ENCODE measurements around the gene KCNH5.

Gene KCNH5

GRCh38 chr14:63045234-63045611, at the start of gene KCNH5:
Gene KCNH5, minus strand, starts transcription at chr14:63045458. Its CDS starts 272 bp downstream, at chr14:63045186.
- H3K9me3 ChIP-seq (ENCODE audit: control insufficient read depth in 5 of 5, low read length in 5 of 5), result no peaks in the 10 kb centered on the region
- peaks cover 14 to 33% (median 24%) of the 10 kb centered on the region in 5 donors for H3K27me3 ChIP-seq (ENCODE audit: control insufficient read depth in 5 of 5, insufficient read depth in 4 of 5, low read length in 5 of 5)
- peaks cover 0 to 13% (median 12%) of the 10 kb centered on the region in 5 donors for H3K4me1 ChIP-seq (ENCODE audit: control insufficient read depth in 5 of 5, insufficient read depth in 5 of 5, low read length in 5 of 5)
- no peaks in the 10 kb centered on the region for H3K36me3 ChIP-seq (ENCODE audit: control insufficient read depth in 5 of 5, insufficient read depth in 5 of 5, low read length in 5 of 5)
- no peak within 1 kb of the TSS for H3K9ac ChIP-seq (ENCODE audit: low read length in 5 of 5)
- H3K4me3 ChIP-seq (ENCODE audit: low read depth in 1 of 5, low read length in 5 of 5), result peak within 1 kb of the TSS in 2 of 5 donors; percentile 31 to 36
- no peak within 1 kb of the TSS for H3K27ac ChIP-seq (ENCODE audit: low read depth, low read length)

DNA sequence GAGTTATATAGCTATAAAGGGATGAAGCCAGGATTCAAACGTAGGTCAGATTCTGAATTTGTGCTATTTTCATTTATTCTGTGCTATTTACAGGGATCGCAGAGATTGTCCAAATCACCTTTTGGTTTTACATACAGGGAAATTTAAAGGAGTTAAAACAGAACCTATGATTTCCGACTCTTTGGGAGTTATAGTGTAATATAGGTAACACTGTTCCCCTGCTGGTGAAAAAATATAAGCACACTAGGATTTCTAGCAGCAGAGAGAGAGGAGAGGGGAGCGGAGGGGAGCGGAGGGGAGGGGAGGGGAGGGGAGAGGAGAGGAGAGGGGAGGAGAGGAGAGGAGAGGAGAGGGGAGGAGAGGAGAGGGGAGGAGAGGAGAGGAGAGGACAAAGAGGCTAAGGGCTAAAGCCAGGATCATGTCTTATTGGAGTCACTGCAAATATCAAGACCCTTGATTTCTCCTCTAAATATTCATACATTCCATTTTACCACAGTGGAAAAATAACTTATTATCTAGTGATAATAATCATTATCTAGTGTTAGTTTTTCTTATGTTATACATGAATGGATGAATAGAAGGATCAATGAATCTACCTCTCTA, 46.2 kb upstream of the KCNH5 start:
- H3K27me3 ChIP-seq (ENCODE audit: control insufficient read depth in 5 of 5, insufficient read depth in 4 of 5, low read length in 5 of 5), result no peaks in the 10 kb centered on the region
- H3K9ac ChIP-seq (ENCODE audit: low read length in 5 of 5), result no peak overlapping the region
- no peaks in the 10 kb centered on the region for H3K36me3 ChIP-seq (ENCODE audit: control insufficient read depth in 5 of 5, insufficient read depth in 5 of 5, low read length in 5 of 5)
- no peak overlapping the region for H3K4me3 ChIP-seq (ENCODE audit: low read depth in 1 of 5, low read length in 5 of 5)
- H3K27ac ChIP-seq (ENCODE audit: low read depth, low read length), result peak overlapping the region; percentile 45
- H3K4me1 ChIP-seq (ENCODE audit: control insufficient read depth in 5 of 5, insufficient read depth in 5 of 5, low read length in 5 of 5), result peaks cover 0 to 10% (median 0%) of the 10 kb centered on the region in 5 donors
- no peaks in the 10 kb centered on the region for H3K9me3 ChIP-seq (ENCODE audit: control insufficient read depth in 5 of 5, low read length in 5 of 5)

DNA sequence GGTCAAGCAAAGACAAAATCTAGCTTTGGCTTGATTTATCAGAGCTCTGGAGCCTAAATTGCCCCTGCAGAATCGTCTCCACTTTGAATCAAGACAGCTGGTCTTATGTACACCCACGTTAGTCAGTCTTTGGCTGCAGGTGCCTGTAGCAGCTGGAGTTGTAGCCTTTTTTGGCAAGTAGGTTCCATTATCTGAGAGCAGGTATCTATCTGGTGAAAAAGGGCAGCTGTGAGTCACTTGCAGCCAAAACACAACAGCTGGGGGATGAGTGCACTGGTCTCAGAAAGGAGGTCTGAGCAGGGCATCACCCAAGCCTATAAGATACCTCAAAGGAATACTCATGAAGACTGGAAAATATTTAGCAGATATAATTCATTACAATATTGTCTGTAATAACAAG, 43.6 kb upstream of the KCNH5 start:
- Histone ChIP-seq H3K9ac (ENCODE audit: low read length in 5 of 5) (no peak overlapping the region), H3K4me3 (ENCODE audit: low read depth in 1 of 5, low read length in 5 of 5) (no peak overlapping the region), H3K4me1 (ENCODE audit: control insufficient read depth in 5 of 5, insufficient read depth in 5 of 5, low read length in 5 of 5) (peaks cover 0 to 10% (median 0%) of the 10 kb centered on the region in 5 donors), H3K9me3 (ENCODE audit: control insufficient read depth in 5 of 5, low read length in 5 of 5) (peaks cover 0 to 3% (median 0%) of the 10 kb centered on the region in 5 donors), H3K27me3 (ENCODE audit: control insufficient read depth in 5 of 5, insufficient read depth in 4 of 5, low read length in 5 of 5) (no peaks in the 10 kb centered on the region), H3K36me3 (ENCODE audit: control insufficient read depth in 5 of 5, insufficient read depth in 5 of 5, low read length in 5 of 5) (no peaks in the 10 kb centered on the region), H3K27ac (ENCODE audit: low read depth, low read length) (no peak overlapping the region)

DNA sequence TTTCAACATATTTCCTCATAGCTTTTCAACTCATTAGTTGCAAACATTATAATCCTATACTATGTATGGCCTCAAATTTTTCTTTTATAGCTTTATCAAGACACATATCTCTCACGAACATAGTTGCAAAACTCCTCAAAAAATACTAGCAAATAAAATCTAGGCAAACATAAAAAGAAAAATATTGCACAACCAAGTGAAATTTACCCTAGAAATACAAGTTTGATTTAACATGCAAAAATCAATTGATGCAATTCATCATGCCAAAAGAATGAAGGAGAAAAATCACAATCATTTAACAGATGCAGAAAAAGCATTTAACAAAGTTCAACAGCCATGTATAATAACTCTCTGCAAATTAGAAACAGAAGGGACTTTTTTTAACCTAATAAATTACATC, 33.3 kb upstream of the KCNH5 start:
- H3K27ac ChIP-seq (ENCODE audit: low read depth, low read length), result no peak overlapping the region
- H3K4me1 ChIP-seq (ENCODE audit: control insufficient read depth in 5 of 5, insufficient read depth in 5 of 5, low read length in 5 of 5), result no peaks in the 10 kb centered on the region
- H3K27me3 ChIP-seq (ENCODE audit: control insufficient read depth in 5 of 5, insufficient read depth in 4 of 5, low read length in 5 of 5), result no peaks in the 10 kb centered on the region
- H3K4me3 ChIP-seq (ENCODE audit: low read depth in 1 of 5, low read length in 5 of 5), result no peak overlapping the region
- no peaks in the 10 kb centered on the region for H3K36me3 ChIP-seq (ENCODE audit: control insufficient read depth in 5 of 5, insufficient read depth in 5 of 5, low read length in 5 of 5)
- peaks cover 0 to 8% (median 4%) of the 10 kb centered on the region in 5 donors for H3K9me3 ChIP-seq (ENCODE audit: control insufficient read depth in 5 of 5, low read length in 5 of 5)
- no peak overlapping the region for H3K9ac ChIP-seq (ENCODE audit: low read length in 5 of 5)

- Histone ChIP-seq H3K4me1 (ENCODE audit: control insufficient read depth in 5 of 5, insufficient read depth in 5 of 5, low read length in 5 of 5) (no peaks in the 10 kb centered on the region), H3K27ac (ENCODE audit: low read depth, low read length) (no peak overlapping the region), H3K27me3 (ENCODE audit: control insufficient read depth in 5 of 5, insufficient read depth in 4 of 5, low read length in 5 of 5) (no peaks in the 10 kb centered on the region), H3K9me3 (ENCODE audit: control insufficient read depth in 5 of 5, low read length in 5 of 5) (peaks cover 0 to 4% (median 0%) of the 10 kb centered on the region in 5 donors), H3K36me3 (ENCODE audit: control insufficient read depth in 5 of 5, insufficient read depth in 5 of 5, low read length in 5 of 5) (no peaks in the 10 kb centered on the region), H3K4me3 (ENCODE audit: low read depth in 1 of 5, low read length in 5 of 5) (no peak overlapping the region), H3K9ac (ENCODE audit: low read length in 5 of 5) (no peak overlapping the region)
Observed at GRCh38 chr14:63076488-63076887, 31.2 kb upstream of the KCNH5 start.

- no peaks in the 10 kb centered on the region for H3K4me1 ChIP-seq (ENCODE audit: control insufficient read depth in 5 of 5, insufficient read depth in 5 of 5, low read length in 5 of 5)
- H3K27ac ChIP-seq (ENCODE audit: low read depth, low read length), result no peak overlapping the region
- H3K4me3 ChIP-seq (ENCODE audit: low read depth in 1 of 5, low read length in 5 of 5), result no peak overlapping the region
- H3K9ac ChIP-seq (ENCODE audit: low read length in 5 of 5), result no peak overlapping the region
- no peaks in the 10 kb centered on the region for H3K36me3 ChIP-seq (ENCODE audit: control insufficient read depth in 5 of 5, insufficient read depth in 5 of 5, low read length in 5 of 5)
- no peaks in the 10 kb centered on the region for H3K27me3 ChIP-seq (ENCODE audit: control insufficient read depth in 5 of 5, insufficient read depth in 4 of 5, low read length in 5 of 5)
- peaks cover 0 to 4% (median 0%) of the 10 kb centered on the region in 5 donors for H3K9me3 ChIP-seq (ENCODE audit: control insufficient read depth in 5 of 5, low read length in 5 of 5)
Observed at GRCh38 chr14:63055631-63056030, 10.4 kb upstream of the KCNH5 start.

DNA sequence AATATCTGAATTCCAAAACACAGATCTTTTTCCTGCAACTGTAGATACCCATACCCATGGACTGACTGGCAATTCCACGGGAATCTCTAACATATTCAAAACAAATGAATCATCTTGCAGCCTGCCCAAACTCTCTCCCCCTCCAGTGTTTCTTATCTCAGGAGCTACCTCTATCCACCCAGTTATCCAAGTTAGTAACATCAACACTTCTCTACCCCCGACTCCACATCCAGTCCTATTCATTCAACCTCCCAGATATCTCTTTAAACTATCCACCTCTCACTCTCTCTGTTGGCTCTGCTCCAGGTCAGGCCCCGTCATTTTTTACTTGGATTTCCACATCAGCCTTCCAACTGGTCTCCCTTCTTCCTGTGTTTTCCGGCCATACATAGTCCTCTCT, 6.7 kb upstream of the KCNH5 start:
- Histone ChIP-seq H3K4me1 (ENCODE audit: control insufficient read depth in 5 of 5, insufficient read depth in 5 of 5, low read length in 5 of 5) (no peaks in the 10 kb centered on the region), H3K36me3 (ENCODE audit: control insufficient read depth in 5 of 5, insufficient read depth in 5 of 5, low read length in 5 of 5) (no peaks in the 10 kb centered on the region), H3K4me3 (ENCODE audit: low read depth in 1 of 5, low read length in 5 of 5) (no peak overlapping the region), H3K27me3 (ENCODE audit: control insufficient read depth in 5 of 5, insufficient read depth in 4 of 5, low read length in 5 of 5) (no peaks in the 10 kb centered on the region), H3K27ac (ENCODE audit: low read depth, low read length) (no peak overlapping the region), H3K9me3 (ENCODE audit: control insufficient read depth in 5 of 5, low read length in 5 of 5) (no peaks in the 10 kb centered on the region), H3K9ac (ENCODE audit: low read length in 5 of 5) (no peak overlapping the region)

DNA sequence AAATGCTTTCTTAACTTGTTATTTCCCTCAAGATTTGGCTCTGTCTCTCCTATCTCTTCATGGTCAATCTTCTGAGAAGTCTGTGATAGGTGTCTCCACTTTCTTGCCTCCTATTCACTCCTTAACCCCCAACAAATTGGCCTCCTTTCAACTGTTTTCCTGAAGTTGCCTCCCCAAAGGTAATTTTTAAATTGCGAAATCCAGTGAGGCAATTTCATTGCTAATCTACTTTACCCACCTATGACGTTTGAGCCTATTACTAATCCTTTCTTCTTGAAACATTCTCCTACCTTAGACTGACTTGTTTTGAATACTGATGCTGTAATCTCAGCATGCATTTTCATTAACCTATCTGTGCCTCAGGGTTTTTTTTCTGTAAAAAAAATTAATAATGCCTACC, 6.0 kb upstream of the KCNH5 start:
- Histone ChIP-seq H3K4me1 (ENCODE audit: control insufficient read depth in 5 of 5, insufficient read depth in 5 of 5, low read length in 5 of 5) (peaks cover 0 to under 1% (median 0%) of the 10 kb centered on the region in 5 donors), H3K9me3 (ENCODE audit: control insufficient read depth in 5 of 5, low read length in 5 of 5) (no peaks in the 10 kb centered on the region), H3K27me3 (ENCODE audit: control insufficient read depth in 5 of 5, insufficient read depth in 4 of 5, low read length in 5 of 5) (peaks cover 5 to 7% (median 6%) of the 10 kb centered on the region in 5 donors), H3K9ac (ENCODE audit: low read length in 5 of 5) (no peak overlapping the region), H3K36me3 (ENCODE audit: control insufficient read depth in 5 of 5, insufficient read depth in 5 of 5, low read length in 5 of 5) (no peaks in the 10 kb centered on the region), H3K4me3 (ENCODE audit: low read depth in 1 of 5, low read length in 5 of 5) (no peak overlapping the region), H3K27ac (ENCODE audit: low read depth, low read length) (no peak overlapping the region)

DNA sequence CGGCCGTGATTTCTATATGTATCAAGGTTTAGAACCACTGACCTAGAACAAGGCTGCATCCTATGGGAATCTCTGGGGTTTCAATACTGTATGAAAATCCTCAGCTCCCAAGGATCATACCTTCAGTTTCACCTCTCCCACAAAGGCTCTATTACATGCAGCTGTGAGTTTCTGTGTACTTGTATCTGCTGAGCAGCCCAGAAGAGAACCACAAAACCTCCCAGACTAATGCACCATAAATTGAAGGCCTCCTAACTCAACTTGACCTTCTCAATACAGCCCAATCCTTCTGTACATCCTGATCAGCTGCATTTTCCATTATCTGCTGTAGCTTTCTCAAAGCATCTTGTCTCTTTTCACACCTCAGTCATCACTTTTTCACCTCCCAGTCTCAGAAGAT, 5.4 kb upstream of the KCNH5 start:
- peaks cover 0 to 6% (median 5%) of the 10 kb centered on the region in 5 donors for H3K4me1 ChIP-seq (ENCODE audit: control insufficient read depth in 5 of 5, insufficient read depth in 5 of 5, low read length in 5 of 5)
- no peaks in the 10 kb centered on the region for H3K9me3 ChIP-seq (ENCODE audit: control insufficient read depth in 5 of 5, low read length in 5 of 5)
- no peak overlapping the region for H3K4me3 ChIP-seq (ENCODE audit: low read depth in 1 of 5, low read length in 5 of 5)
- no peak overlapping the region for H3K27ac ChIP-seq (ENCODE audit: low read depth, low read length)
- H3K27me3 ChIP-seq (ENCODE audit: control insufficient read depth in 5 of 5, insufficient read depth in 4 of 5, low read length in 5 of 5), result peaks cover 6 to 13% (median 11%) of the 10 kb centered on the region in 5 donors
- no peaks in the 10 kb centered on the region for H3K36me3 ChIP-seq (ENCODE audit: control insufficient read depth in 5 of 5, insufficient read depth in 5 of 5, low read length in 5 of 5)
- no peak overlapping the region for H3K9ac ChIP-seq (ENCODE audit: low read length in 5 of 5)

- no peaks in the 10 kb centered on the region for H3K36me3 ChIP-seq (ENCODE audit: control insufficient read depth in 5 of 5, insufficient read depth in 5 of 5, low read length in 5 of 5)
- H3K4me1 ChIP-seq (ENCODE audit: control insufficient read depth in 5 of 5, insufficient read depth in 5 of 5, low read length in 5 of 5), result peaks cover 0 to 13% (median 12%) of the 10 kb centered on the region in 5 donors
- H3K27me3 ChIP-seq (ENCODE audit: control insufficient read depth in 5 of 5, insufficient read depth in 4 of 5, low read length in 5 of 5), result peaks cover 14 to 33% (median 24%) of the 10 kb centered on the region in 5 donors
- no peak overlapping the region for H3K9ac ChIP-seq (ENCODE audit: low read length in 5 of 5)
- no peak overlapping the region for H3K4me3 ChIP-seq (ENCODE audit: low read depth in 1 of 5, low read length in 5 of 5)
- no peak overlapping the region for H3K27ac ChIP-seq (ENCODE audit: low read depth, low read length)
- H3K9me3 ChIP-seq (ENCODE audit: control insufficient read depth in 5 of 5, low read length in 5 of 5), result no peaks in the 10 kb centered on the region
Observed at GRCh38 chr14:63046339-63047268, 1.3 kb upstream of the KCNH5 start.
